Skeletal muscle satellite cell (primary cell): ENCODE data around the gene SNAPIN.

Experiments
- H3K27me3 ChIP-seq: 2 replicates; pipeline ENCODE4 v1.7.0; 2013; ENCODE audit warnings: low read length; ENCODE audit not compliant: control insufficient read depth, insufficient read depth
- H3K36me3 ChIP-seq: 2 replicates; pipeline ENCODE4 v1.7.0; 2013; ENCODE audit warnings: mild to moderate bottlenecking, control low read depth, low read length; ENCODE audit not compliant: insufficient read depth
- H3K4me1 ChIP-seq: 2 replicates; pipeline ENCODE4 v1.7.0; 2013; ENCODE audit warnings: low read length; ENCODE audit not compliant: control insufficient read depth, insufficient read depth
- H3K4me2 ChIP-seq: 2 replicates; pipeline ENCODE4 v1.7.0; 2013; ENCODE audit warnings: mild to moderate bottlenecking, low read length
- H3K4me3 ChIP-seq: 2 replicates; pipeline ENCODE4 v1.7.0; 2013; ENCODE audit warnings: low read length
- H3K9ac ChIP-seq: 2 replicates; pipeline ENCODE4 v1.7.0; 2013; ENCODE audit warnings: mild to moderate bottlenecking, low read depth, low read length, moderate library complexity
- H3K9me3 ChIP-seq: replicated peaks from 2 replicates; pipeline ENCODE4 v1.7.0; 2013; ENCODE audit warnings: mild to moderate bottlenecking, control low read depth, low read length

SNAPIN gene

DNA sequence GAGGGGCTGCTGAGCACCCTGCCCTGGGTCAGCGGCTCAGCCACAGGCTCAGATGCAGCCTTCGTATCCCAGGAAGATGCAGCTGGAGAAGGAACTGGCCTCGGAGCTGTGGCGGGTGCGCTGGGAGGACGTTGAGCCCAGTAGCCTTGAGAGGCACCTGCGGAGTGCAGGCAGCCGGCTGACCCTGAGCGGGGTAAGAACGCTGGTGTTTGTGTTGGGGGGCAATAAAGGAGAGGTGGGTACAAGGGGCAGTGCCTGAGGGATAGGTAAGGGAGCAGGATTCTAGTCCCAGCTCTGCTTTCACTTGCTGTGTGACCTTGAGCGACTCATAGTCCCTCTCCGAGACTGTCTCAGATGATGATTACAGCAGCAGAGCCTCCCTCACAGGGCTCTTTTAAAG is 26.4 kb downstream of the SNAPIN start:
- Histone ChIP-seq H3K4me3 (no peak overlapping the region), H3K27me3 (peaks cover 58% of the 10 kb centered on the region), H3K9ac (no peak overlapping the region), H3K36me3 (no peaks in the 10 kb centered on the region), H3K4me1 (no peaks in the 10 kb centered on the region), H3K4me2 (no peak overlapping the region), H3K9me3 (no peaks in the 10 kb centered on the region)

DNA sequence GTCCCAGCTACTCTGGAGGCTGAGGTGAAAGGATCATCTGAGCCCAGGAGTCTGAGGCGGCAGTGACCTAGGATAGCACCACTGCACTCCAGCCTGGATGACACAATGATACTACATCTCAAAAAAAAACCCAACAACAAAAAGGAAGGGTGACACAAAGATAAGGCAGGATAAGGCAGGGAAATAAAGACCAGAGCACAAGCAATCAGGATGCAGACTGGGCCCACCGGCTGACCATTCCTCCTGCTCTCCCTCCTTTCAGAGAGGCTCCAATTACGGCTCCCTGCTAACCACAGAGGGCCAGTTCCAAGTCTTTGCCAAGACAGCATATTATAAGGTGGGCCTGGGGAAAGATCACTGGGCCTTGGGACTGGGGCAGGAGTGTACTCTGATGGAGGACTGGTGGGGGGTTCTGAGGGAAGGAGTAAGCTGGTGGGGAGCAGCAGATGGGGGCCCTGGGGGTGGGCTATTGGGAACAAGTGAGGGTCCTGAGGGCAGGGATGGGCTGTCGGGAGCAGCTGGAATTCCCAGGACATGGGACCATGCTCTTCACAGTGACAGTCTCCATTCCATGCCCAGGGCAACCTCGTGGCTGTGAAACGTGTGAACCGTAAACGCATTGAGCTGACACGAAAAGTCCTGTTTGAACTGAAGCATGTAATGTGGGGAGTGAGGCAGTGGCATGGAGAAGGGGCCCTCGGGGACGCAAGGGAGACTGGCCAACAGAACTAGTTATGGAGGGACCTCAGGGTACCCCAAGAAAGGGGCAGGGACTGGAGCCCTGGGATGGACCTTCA is 27.2 kb downstream of the SNAPIN start:
- H3K27me3 ChIP-seq, result peaks cover 56% of the 10 kb centered on the region
- H3K9ac ChIP-seq, result no peak overlapping the region
- no peak overlapping the region for H3K4me2 ChIP-seq
- no peak overlapping the region for H3K4me3 ChIP-seq
- H3K36me3 ChIP-seq, result no peaks in the 10 kb centered on the region
- no peaks in the 10 kb centered on the region for H3K9me3 ChIP-seq
- no peaks in the 10 kb centered on the region for H3K4me1 ChIP-seq

DNA sequence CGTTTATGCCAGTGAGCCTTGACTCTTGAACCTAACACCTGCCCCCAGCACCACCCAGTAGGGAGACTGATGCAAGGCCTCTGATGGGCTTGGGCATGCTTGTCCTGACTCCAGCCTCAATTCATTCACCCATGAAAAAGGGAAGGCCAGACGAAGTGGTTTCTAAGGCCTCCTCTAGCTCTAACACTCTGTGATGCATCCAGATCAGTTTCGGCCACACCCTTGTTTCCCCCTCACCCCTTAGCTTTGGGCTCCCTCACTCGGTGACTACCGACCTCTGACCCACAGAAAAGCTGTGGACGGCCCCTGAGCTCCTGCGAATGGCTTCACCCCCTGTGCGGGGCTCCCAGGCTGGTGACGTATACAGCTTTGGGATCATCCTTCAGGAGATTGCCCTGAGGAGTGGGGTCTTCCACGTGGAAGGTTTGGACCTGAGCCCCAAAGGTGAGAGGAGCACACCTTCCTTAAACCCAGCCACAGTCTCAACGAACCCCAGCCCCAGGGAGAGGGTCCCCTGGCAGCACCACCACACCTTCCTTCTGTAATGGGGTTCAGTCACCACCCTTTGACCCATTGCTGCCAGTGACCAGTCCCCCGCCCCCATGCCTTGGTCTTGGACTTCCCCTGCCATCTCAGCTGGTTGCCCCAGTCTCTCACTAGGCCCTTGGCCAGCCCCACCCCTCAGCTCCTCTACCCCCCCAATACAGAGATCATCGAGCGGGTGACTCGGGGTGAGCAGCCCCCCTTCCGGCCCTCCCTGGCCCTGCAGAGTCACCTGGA is 29.0 kb downstream of the SNAPIN start:
- Histone ChIP-seq H3K9ac (no peak overlapping the region), H3K9me3 (no peaks in the 10 kb centered on the region), H3K4me1 (no peaks in the 10 kb centered on the region), H3K4me3 (no peak overlapping the region), H3K4me2 (no peak overlapping the region), H3K36me3 (no peaks in the 10 kb centered on the region), H3K27me3 (peaks cover 53% of the 10 kb centered on the region)

DNA sequence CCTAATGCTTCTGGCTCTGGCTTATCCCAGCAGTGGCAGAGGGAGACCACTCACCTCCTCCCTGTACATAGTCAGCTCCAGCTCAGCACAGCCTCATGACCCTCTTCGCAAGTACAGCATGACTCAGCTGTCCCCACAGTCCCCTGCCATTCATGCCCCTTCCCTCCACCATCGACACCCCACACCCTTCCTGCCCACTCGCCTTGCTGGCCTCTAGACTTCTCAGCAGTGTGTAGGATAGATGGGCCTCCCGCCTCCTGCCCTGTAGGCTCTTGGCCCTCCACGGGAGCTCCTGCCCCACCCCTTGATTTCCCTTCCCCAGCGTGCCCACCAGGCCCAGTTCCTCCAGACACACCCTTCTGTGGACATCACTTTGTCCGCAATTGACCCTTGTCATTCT is 29.8 kb downstream of the SNAPIN start:
- no peak overlapping the region for H3K9ac ChIP-seq
- H3K4me3 ChIP-seq, result no peak overlapping the region
- peaks cover 53% of the 10 kb centered on the region for H3K27me3 ChIP-seq
- H3K36me3 ChIP-seq, result no peaks in the 10 kb centered on the region
- no peaks in the 10 kb centered on the region for H3K4me1 ChIP-seq
- H3K9me3 ChIP-seq, result no peaks in the 10 kb centered on the region
- H3K4me2 ChIP-seq, result no peak overlapping the region

DNA sequence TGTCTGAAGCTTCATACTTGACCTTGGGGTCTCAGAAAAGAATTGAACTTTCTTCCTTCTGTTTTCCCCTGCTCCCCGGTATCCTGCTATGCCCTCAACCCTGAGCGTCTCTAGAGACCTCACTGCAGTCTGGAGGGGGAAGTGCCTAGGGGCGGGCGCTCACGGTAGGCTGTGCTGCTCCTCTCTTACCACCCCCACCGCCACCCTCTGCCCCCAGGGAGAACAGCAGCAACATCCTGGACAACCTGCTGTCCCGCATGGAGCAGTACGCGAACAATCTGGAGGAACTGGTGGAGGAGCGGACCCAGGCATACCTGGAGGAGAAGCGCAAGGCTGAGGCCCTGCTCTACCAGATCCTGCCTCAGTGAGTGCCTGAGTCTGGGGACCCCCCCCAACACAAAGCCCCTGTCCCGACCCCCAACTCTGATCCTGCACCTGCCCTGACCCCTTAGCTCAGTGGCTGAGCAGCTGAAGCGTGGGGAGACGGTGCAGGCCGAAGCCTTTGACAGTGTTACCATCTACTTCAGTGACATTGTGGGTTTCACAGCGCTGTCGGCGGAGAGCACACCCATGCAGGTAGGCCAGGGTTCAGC is 30.3 kb downstream of the SNAPIN start:
- H3K4me3 ChIP-seq, result no peak overlapping the region
- no peak overlapping the region for H3K4me2 ChIP-seq
- no peaks in the 10 kb centered on the region for H3K9me3 ChIP-seq
- no peaks in the 10 kb centered on the region for H3K4me1 ChIP-seq
- no peaks in the 10 kb centered on the region for H3K36me3 ChIP-seq
- no peak overlapping the region for H3K9ac ChIP-seq
- H3K27me3 ChIP-seq, result peaks cover 57% of the 10 kb centered on the region

DNA sequence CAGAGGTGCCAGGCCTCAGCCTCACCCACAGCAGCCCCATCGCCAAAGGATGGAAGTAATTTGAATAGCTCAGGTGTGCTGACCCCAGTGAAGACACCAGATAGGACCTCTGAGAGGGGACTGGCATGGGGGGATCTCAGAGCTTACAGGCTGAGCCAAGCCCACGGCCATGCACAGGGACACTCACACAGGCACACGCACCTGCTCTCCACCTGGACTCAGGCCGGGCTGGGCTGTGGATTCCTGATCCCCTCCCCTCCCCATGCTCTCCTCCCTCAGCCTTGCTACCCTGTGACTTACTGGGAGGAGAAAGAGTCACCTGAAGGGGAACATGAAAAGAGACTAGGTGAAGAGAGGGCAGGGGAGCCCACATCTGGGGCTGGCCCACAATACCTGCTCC is 35.0 kb downstream of the SNAPIN start:
- Histone ChIP-seq H3K9ac (no peak overlapping the region), H3K27me3 (peaks cover 34% of the 10 kb centered on the region), H3K9me3 (no peaks in the 10 kb centered on the region), H3K4me3 (no peak overlapping the region), H3K4me1 (peaks cover 11% of the 10 kb centered on the region), H3K36me3 (no peaks in the 10 kb centered on the region), H3K4me2 (no peak overlapping the region)

DNA sequence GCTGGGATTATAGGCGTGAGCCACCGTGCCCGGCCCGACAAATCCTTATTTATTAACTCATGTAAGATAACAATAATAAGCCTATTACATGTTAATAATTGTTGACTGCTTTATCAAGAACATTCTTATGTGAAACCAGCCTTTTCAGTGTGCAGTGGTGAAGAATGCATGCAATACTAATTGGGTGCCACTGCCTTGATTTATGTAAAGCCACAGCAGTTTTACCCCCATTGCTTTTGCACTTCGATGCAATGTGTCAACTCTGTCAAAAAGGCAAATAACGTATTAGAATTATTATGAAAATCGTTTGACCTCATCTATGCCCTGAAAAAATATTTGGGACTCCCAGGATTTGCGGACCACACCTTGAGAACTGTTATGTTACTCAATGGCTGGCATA is 38.2 kb downstream of the SNAPIN start:
- H3K27me3 ChIP-seq, result peaks cover 15% of the 10 kb centered on the region
- no peak overlapping the region for H3K4me2 ChIP-seq
- H3K4me1 ChIP-seq, result peaks cover 11% of the 10 kb centered on the region
- H3K4me3 ChIP-seq, result no peak overlapping the region
- no peak overlapping the region for H3K9ac ChIP-seq
- no peaks in the 10 kb centered on the region for H3K36me3 ChIP-seq
- no peaks in the 10 kb centered on the region for H3K9me3 ChIP-seq

DNA sequence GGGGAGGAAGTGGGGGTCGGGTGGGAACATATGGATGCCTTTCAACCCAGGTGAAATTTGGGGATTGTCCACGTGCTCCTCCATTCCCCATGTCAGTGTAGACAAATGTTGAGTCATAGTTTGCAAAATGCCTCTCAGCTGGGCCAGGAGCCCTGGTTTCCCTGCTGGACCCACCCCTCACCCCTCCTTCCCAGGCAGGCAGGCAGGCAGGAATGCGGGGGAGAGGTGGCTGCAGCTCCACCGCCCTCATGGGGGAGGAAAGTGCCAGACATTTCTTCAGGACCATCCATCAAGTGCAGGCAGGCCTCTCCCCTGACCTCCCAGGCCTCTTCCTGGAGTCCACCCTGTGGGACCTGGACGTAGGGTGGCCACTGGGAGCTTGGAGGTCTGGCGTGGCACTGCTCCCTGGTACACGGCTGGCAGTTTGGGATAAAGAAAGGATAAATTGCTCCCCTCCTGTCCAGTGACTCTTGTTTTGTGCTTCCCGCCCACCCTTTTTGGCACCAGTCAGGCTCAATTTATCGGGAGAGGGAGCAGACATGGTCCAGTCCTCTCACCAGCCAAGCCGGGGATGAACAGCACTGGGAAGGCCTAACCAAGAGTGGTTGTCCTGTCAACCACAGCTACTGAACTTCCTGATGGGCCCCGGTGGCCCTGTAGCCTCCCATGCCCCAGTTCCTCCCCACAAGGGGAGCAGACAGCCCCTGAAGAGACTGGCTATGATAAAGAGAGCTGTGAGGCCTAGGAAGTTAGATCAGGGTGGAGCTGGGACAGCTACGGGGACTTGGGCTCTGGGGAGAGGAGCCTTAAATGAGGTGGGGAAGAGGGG is 38.9 kb downstream of the SNAPIN start:
- Histone ChIP-seq H3K9me3 (no peaks in the 10 kb centered on the region), H3K4me1 (peaks cover 11% of the 10 kb centered on the region), H3K4me3 (no peak overlapping the region), H3K9ac (no peak overlapping the region), H3K27me3 (peaks cover 9% of the 10 kb centered on the region), H3K4me2 (no peak overlapping the region), H3K36me3 (no peaks in the 10 kb centered on the region)

DNA sequence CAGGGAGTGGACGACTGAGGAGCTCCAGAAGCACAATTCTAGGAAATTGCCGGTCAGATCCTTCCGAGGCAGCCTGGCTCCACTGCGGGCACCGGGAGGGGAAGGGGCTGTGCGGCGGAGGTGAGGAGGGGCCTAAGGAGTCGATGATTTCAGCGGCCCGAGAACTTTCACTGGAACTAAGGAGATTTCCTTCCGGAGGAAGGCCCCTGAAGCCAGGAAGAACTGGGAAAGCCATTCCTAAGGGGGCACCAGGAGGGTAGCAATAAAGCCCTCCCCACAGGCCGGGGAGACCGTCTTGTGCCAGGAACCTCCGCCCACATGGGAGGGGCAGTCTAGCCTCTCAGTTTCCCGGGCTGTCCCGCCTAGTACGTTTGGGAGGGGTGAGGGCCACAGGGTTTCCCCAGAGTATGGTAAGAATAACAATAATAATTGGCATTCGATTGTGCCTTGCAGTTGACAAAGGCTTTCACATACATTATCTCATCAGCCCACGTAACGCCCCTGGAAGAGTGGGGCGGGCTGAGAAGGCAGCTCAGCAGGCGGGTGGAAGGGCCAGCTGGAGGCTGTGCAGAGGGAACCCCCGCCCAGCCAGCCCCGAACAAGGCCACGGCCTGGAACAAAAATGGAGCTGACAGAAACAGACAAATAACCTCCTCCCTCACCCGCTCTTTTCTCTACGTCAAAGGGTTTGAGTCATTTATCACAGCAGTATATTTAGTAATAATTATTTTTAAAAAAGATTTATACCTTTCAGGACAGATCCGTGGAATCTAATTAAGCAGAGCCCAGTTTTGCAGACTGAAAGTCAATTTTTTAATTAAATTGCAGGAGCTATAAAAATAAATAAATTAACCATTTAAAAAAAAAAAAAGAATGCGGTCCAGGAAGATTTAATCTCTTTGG is 39.8 kb downstream of the SNAPIN start:
- no peak overlapping the region for H3K4me3 ChIP-seq
- H3K4me2 ChIP-seq, result peak overlapping the region; percentile 15
- no peaks in the 10 kb centered on the region for H3K36me3 ChIP-seq
- H3K4me1 ChIP-seq, result peaks cover 11% of the 10 kb centered on the region
- H3K9me3 ChIP-seq, result no peaks in the 10 kb centered on the region
- H3K9ac ChIP-seq, result no peak overlapping the region
- peaks cover 4% of the 10 kb centered on the region for H3K27me3 ChIP-seq

DNA sequence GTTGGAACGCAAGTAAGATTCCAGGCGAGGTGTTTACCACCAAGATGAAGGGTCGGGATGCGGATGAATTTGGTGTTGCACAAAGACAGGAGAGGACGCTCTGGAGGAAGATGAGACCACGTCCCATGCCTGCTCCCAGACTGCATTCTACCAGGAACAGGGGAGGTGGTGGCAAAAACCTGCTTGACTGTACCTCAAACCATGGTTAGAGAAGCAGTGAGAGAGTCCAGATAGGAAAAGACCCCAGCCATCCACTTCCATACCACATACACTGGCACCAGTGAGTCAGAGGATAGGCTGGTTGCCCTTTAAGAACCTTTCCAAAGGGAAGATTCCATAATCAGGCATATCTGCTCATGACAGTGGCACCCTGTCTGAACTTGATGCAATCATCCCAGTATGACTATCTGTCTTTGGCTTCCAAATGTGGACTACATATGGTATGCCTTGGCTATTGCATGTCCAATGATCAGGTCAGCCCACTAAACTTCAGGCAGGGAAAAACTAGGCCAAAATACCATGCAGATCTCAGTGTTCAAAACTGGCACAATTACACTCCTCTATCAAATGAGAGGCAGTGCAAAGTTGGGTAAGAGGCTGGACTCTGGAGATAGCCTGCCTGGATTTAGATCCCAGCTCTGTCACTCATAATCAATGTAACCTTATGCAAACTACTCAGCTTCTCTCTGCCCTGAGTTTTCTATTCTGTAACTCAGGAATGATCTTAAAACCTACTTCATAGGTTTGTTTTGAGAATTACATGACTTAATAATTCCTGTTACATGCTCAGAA is 40.6 kb downstream of the SNAPIN start:
- Histone ChIP-seq H3K4me1 (peaks cover 11% of the 10 kb centered on the region), H3K27me3 (no peaks in the 10 kb centered on the region), H3K36me3 (no peaks in the 10 kb centered on the region), H3K9ac (no peak overlapping the region), H3K4me3 (no peak overlapping the region), H3K4me2 (no peak overlapping the region), H3K9me3 (no peaks in the 10 kb centered on the region)
